ENCODE data around the gene HNRNPU. TPM values are rescaled to one million over a fixed set of nuclear protein-coding genes. Genes with fewer than 3 reads are reported as not detected.

Gene HNRNPU
- total RNA-seq, 1 donor from 2014 or later: 589 TPM

DNA sequence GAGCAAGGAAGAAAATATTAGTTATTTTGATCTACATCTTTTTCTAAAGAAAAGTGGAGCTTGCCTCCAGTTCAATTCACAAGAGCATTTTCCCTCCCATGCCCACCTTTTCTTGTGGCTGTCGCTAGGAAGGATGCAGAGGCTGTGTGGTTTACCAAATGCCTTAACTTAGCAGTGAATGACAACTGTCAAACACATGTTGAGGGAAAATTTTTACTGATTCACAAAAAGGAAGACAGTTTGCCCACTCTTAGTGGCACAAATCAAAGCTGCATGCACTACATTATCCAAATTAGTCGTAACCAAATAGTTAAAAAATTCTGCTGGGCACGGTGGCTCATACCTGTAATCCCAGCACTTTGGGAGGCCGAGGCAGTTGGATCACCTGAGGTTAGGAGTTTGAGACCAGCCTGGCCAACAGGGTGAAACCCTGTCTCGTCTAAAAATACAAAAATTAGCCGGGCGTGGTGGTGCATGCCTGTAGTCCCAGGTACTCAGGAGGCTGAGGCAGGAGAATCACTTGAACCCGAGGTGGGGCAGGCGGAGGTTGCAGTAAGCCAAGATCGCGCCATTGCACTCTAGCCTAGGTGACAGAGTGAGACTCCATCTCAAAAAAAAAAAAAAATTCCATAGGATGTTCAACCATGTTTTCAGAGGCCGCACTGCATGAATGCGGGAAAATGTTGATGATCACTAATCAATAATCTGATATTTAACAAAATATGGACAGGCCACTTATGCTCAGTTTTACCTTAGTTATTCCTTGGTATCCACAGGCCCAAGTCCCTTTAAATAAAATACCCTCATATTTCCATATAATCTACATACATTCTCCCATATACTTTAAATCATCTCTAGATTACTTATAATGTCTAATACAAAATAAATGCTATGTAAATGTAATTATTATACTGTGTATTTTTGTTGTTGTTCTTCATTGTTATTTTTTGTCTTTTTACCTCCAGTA is 19.9 kb downstream of the HNRNPU start:
- Mint-ChIP-seq H3K9me3 (no peaks in the 10 kb centered on the region), H3K4me3 (ENCODE audit: low read depth) (no peak overlapping the region), H3K27ac (peak overlapping the region; percentile 58), H3K27me3 (ENCODE audit: low read depth) (no peaks in the 10 kb centered on the region), H3K4me1 (ENCODE audit: low read depth) (peaks cover 39% of the 10 kb centered on the region), H3K36me3 (ENCODE audit: low read depth) (peaks cover 93% of the 10 kb centered on the region)
- DNase-seq (ENCODE audit: low spot score): no peak
- intact Hi-C loops (cut with micrococcal nuclease): no loop called here

GRCh38 chr1:244843148-244843978 is 21.0 kb downstream of the HNRNPU start:
- H3K27ac Mint-ChIP-seq: no peak overlapping the region
- intact Hi-C loops (cut with micrococcal nuclease): no loop called here
- H3K4me3 Mint-ChIP-seq (ENCODE audit: low read depth): no peak overlapping the region
- no peaks in the 10 kb centered on the region for H3K9me3 Mint-ChIP-seq
- DNase-seq (ENCODE audit: low spot score): no peak
- peaks cover 38% of the 10 kb centered on the region for H3K4me1 Mint-ChIP-seq (ENCODE audit: low read depth)
- H3K27me3 Mint-ChIP-seq (ENCODE audit: low read depth): no peaks in the 10 kb centered on the region
- H3K36me3 Mint-ChIP-seq (ENCODE audit: low read depth): peaks cover 92% of the 10 kb centered on the region

- DNase-seq (ENCODE audit: low spot score): no peak
- H3K9me3 Mint-ChIP-seq: no peaks in the 10 kb centered on the region
- no peak overlapping the region for H3K27ac Mint-ChIP-seq
- intact Hi-C loops (cut with micrococcal nuclease): no loop called here
- peaks cover 88% of the 10 kb centered on the region for H3K36me3 Mint-ChIP-seq (ENCODE audit: low read depth)
- H3K4me3 Mint-ChIP-seq (ENCODE audit: low read depth): no peak overlapping the region
- no peaks in the 10 kb centered on the region for H3K27me3 Mint-ChIP-seq (ENCODE audit: low read depth)
- H3K4me1 Mint-ChIP-seq (ENCODE audit: low read depth): peaks cover 49% of the 10 kb centered on the region
These were observed 22.9 kb downstream of the HNRNPU start for GRCh38 chr1:244841273-244841927.

GRCh38 chr1:244840219-244840794 is 24.0 kb downstream of the HNRNPU start:
- H3K27me3 Mint-ChIP-seq (ENCODE audit: low read depth): no peaks in the 10 kb centered on the region
- DNase-seq (ENCODE audit: low spot score): no peak
- no peaks in the 10 kb centered on the region for H3K9me3 Mint-ChIP-seq
- intact Hi-C loops (cut with micrococcal nuclease): no loop called here
- H3K4me1 Mint-ChIP-seq (ENCODE audit: low read depth): peaks cover 51% of the 10 kb centered on the region
- H3K36me3 Mint-ChIP-seq (ENCODE audit: low read depth): peaks cover 82% of the 10 kb centered on the region
- H3K27ac Mint-ChIP-seq: no peak overlapping the region
- H3K4me3 Mint-ChIP-seq (ENCODE audit: low read depth): no peak overlapping the region

GRCh38 chr1:244839656-244840055 is 24.7 kb downstream of the HNRNPU start:
- intact Hi-C loops (cut with micrococcal nuclease): loop anchor here (10.0 kb wide), 3 partner anchors 515 to 1725 kb away; partner anchors contain the start of genes CNST and TFB2M
- Mint-ChIP-seq H3K27ac (peak overlapping the region; percentile 26), H3K9me3 (no peaks in the 10 kb centered on the region), H3K27me3 (ENCODE audit: low read depth) (no peaks in the 10 kb centered on the region), H3K4me3 (ENCODE audit: low read depth) (no peak overlapping the region), H3K4me1 (ENCODE audit: low read depth) (peaks cover 47% of the 10 kb centered on the region), H3K36me3 (ENCODE audit: low read depth) (peaks cover 76% of the 10 kb centered on the region)
- no peak for DNase-seq (ENCODE audit: low spot score)

DNA sequence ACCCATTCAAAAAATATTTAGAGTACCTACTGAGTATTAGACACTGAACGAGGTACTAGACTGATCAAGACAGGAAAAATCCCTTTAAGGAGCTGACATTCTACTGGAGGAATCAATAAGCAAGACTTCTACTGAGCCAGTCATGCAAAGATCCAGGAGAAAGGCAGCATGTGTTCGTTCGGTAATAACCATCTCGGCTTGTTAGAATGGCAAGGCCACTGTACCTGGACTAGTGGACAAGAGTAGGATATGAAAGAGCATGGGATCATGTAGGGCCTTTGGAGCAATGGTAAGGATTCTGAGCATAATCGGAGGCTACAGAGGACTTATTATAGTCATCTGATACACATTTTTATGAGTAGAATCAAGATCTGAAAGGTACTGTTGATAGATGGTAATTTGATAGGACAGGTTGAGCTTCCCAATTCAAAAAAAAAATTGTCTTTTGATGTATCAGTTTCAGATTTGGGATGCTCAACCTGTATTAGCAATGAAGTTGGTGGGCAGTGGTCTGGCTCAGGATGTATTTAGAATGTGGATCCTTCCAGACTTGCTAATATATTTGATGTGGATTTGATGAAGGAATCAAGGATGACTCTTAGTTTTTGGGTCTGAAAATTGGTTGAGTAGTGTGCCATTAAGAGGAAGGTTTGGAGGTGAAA is 26.6 kb downstream of the HNRNPU start:
- peaks cover 59% of the 10 kb centered on the region for H3K36me3 Mint-ChIP-seq (ENCODE audit: low read depth)
- intact Hi-C loops (cut with micrococcal nuclease): loop anchor here (2.0 to 10.0 kb wide), 4 partner anchors 17 to 1727 kb away; partner anchors contain the start of genes CNST and TFB2M
- peak overlapping the region; percentile 47 for H3K27ac Mint-ChIP-seq
- H3K4me1 Mint-ChIP-seq (ENCODE audit: low read depth): peaks cover 51% of the 10 kb centered on the region
- H3K9me3 Mint-ChIP-seq: no peaks in the 10 kb centered on the region
- no peaks in the 10 kb centered on the region for H3K27me3 Mint-ChIP-seq (ENCODE audit: low read depth)
- H3K4me3 Mint-ChIP-seq (ENCODE audit: low read depth): peak overlapping the region; percentile 64
- DNase-seq (ENCODE audit: low spot score): no peak

- no peak for DNase-seq (ENCODE audit: low spot score)
- H3K4me3 Mint-ChIP-seq (ENCODE audit: low read depth): peak overlapping the region; percentile 89
- H3K36me3 Mint-ChIP-seq (ENCODE audit: low read depth): peaks cover 49% of the 10 kb centered on the region
- H3K27ac Mint-ChIP-seq: peak overlapping the region; percentile 99
- H3K4me1 Mint-ChIP-seq (ENCODE audit: low read depth): peaks cover 47% of the 10 kb centered on the region
- intact Hi-C loops (cut with micrococcal nuclease): loop anchor here (2.0 to 10.0 kb wide), 4 partner anchors 18 to 1728 kb away; partner anchors contain the start of genes CNST and TFB2M
- no peaks in the 10 kb centered on the region for H3K9me3 Mint-ChIP-seq
- no peaks in the 10 kb centered on the region for H3K27me3 Mint-ChIP-seq (ENCODE audit: low read depth)
These were observed 27.8 kb downstream of the HNRNPU start for GRCh38 chr1:244836584-244836983.

GRCh38 chr1:244836135-244836521 is 28.2 kb downstream of the HNRNPU start:
- Mint-ChIP-seq H3K27me3 (ENCODE audit: low read depth) (no peaks in the 10 kb centered on the region), H3K36me3 (ENCODE audit: low read depth) (peaks cover 45% of the 10 kb centered on the region), H3K9me3 (no peaks in the 10 kb centered on the region), H3K4me3 (ENCODE audit: low read depth) (peak overlapping the region; percentile 89), H3K4me1 (ENCODE audit: low read depth) (peaks cover 48% of the 10 kb centered on the region), H3K27ac (peak overlapping the region; percentile 99)
- intact Hi-C loops (cut with micrococcal nuclease): loop anchor here (2.0 to 10.0 kb wide), 4 partner anchors 19 to 1729 kb away; partner anchors contain the start of genes CNST and TFB2M
- DNase-seq (ENCODE audit: low spot score): no peak

GRCh38 chr1:244835276-244836134 is 28.8 kb downstream of the HNRNPU start, which contains the start of gene COX20:
COX20 (plus strand) TSS chr1:244835658; CDS start chr1:244835715, 57 bp downstream.
- Mint-ChIP-seq H3K4me3 (ENCODE audit: low read depth) (peak within 1 kb of the TSS; percentile 92), H3K27ac (peak within 1 kb of the TSS; percentile 99), H3K36me3 (ENCODE audit: low read depth) (peaks cover 38% of the 10 kb centered on the region), H3K9me3 (no peaks in the 10 kb centered on the region), H3K27me3 (ENCODE audit: low read depth) (no peaks in the 10 kb centered on the region), H3K4me1 (ENCODE audit: low read depth) (peaks cover 45% of the 10 kb centered on the region)
- DNase-seq (ENCODE audit: low spot score): peak; percentile 87
- intact Hi-C loops (cut with micrococcal nuclease): loop anchor here (1.0 to 10.0 kb wide), 9 partner anchors 19 to 1729 kb away; partner anchors contain the start of genes ADSS2, CNST, HNRNPU and TFB2M

DNA sequence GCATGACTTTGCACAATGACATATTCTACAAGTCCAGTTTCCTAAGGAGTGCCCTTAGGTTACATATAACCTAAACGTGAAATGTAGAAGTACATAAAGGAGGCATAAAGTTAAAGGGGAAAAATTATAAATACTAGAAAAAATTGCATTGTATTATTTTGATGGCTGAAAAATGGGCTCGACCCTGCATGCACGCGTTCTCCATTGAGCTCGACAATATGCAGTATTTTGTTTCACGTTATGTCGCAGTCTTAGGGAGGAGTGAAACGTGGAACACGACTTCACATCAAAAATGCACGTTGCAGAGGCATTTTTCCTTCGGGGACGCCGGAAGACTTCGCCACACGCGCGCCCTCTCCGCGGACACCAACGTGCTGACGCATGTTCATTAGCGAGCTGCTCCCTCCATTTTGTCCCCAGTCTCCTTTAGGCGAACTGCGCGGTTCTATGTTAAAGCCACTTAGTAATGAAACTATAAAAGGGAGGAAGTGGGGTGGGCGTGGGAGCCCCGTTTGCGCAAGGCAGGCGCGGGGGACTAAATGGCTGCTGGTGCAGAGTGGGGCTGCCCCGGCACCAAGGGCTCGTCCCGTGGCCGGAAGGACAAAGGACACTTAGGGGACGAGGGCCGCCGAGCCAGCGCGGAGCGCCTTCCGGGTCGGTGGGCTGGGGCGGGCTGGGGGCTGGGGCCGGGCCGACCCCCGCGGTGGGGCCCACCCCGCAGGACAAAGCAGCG is 29.6 kb downstream of the HNRNPU start:
- H3K9me3 Mint-ChIP-seq: no peaks in the 10 kb centered on the region
- H3K27ac Mint-ChIP-seq: peak overlapping the region; percentile 99
- H3K27me3 Mint-ChIP-seq (ENCODE audit: low read depth): no peaks in the 10 kb centered on the region
- DNase-seq (ENCODE audit: low spot score): peak; percentile 88
- H3K36me3 Mint-ChIP-seq (ENCODE audit: low read depth): peaks cover 30% of the 10 kb centered on the region
- H3K4me3 Mint-ChIP-seq (ENCODE audit: low read depth): peak overlapping the region; percentile 92
- intact Hi-C loops (cut with micrococcal nuclease): loop anchor here (1.0 to 10.0 kb wide), 9 partner anchors 20 to 1730 kb away; partner anchors contain the start of genes ADSS2, CNST, HNRNPU and TFB2M
- H3K4me1 Mint-ChIP-seq (ENCODE audit: low read depth): peaks cover 43% of the 10 kb centered on the region

All from activated T-helper 2 cell treated with anti-CD3 and anti-CD28 coated beads, Interferon-gamma antibody, Interleukin-2, Interleukin-4, amounts not matched to agents 10 μg/mL and 5 μg/mL and 100 μg/mL, durations not matched to agents 14 hours and 24 hours and 36 hours (primary cell).